Measurements from ENCODE around the gene IFIT2.

The IFIT2 gene

GRCh38 chr10:89344156-89344555 is 42.3 kb downstream of the IFIT2 start:
- Histone ChIP-seq H3F3A (ENCODE audit: insufficient read depth, low read length) (no peaks in the 10 kb centered on the region), H4K20me1 (ENCODE audit: insufficient read depth, low read length) (no peaks in the 10 kb centered on the region), H3K4me2 (ENCODE audit: low read depth, low read length) (no peak overlapping the region), H3K9ac (ENCODE audit: low read length) (no peak overlapping the region), H3K9me3 (replicated peaks; ENCODE audit: insufficient read depth, low read length) (no peaks in the 10 kb centered on the region), H3K4me3 (ENCODE audit: low read length) (no peak overlapping the region), H2AFZ (ENCODE audit: low read length) (no peak overlapping the region), H3K27ac (ENCODE audit: low read length) (no peak overlapping the region), H3K79me2 (ENCODE audit: low read length) (no peaks in the 10 kb centered on the region), H3K9me2 (replicated peaks; ENCODE audit: insufficient read depth, low read length) (no peaks in the 10 kb centered on the region), H3K4me1 (ENCODE audit: low read length) (no peaks in the 10 kb centered on the region), H3K27me3 (replicated peaks; ENCODE audit: insufficient read depth, low read length) (no peaks in the 10 kb centered on the region), H3K36me3 (replicated peaks; ENCODE audit: insufficient read depth, low read length) (no peaks in the 10 kb centered on the region)
- no peak for DNase-seq
- TF ChIP-seq EZH2 (optimal IDR thresholded peaks at IDR 0.05; ENCODE audit: low read depth, low read length), result no peak
- TF ChIP-seq EZH2phosphoT487 (IDR thresholded peaks at IDR 0.05; ENCODE audit: low read length), result no peak
- no peak for TF ChIP-seq CTCF (IDR thresholded peaks at IDR 0.05; ENCODE audit: low read length)

- Histone ChIP-seq H3K9ac (ENCODE audit: low read length) (no peak overlapping the region), H3K79me2 (ENCODE audit: low read length) (no peaks in the 10 kb centered on the region), H3F3A (ENCODE audit: insufficient read depth, low read length) (peaks cover 2% of the 10 kb centered on the region), H4K20me1 (ENCODE audit: insufficient read depth, low read length) (no peaks in the 10 kb centered on the region), H3K27me3 (replicated peaks; ENCODE audit: insufficient read depth, low read length) (no peaks in the 10 kb centered on the region), H3K4me2 (ENCODE audit: low read depth, low read length) (no peak overlapping the region), H2AFZ (ENCODE audit: low read length) (no peak overlapping the region), H3K4me1 (ENCODE audit: low read length) (peaks cover 2% of the 10 kb centered on the region; the same call in 1 of the 2 replicates), H3K4me3 (ENCODE audit: low read length) (no peak overlapping the region), H3K27ac (ENCODE audit: low read length) (no peak overlapping the region), H3K9me2 (replicated peaks; ENCODE audit: insufficient read depth, low read length) (no peaks in the 10 kb centered on the region), H3K9me3 (replicated peaks; ENCODE audit: insufficient read depth, low read length) (no peaks in the 10 kb centered on the region), H3K36me3 (replicated peaks; ENCODE audit: insufficient read depth, low read length) (no peaks in the 10 kb centered on the region)
- no peak for TF ChIP-seq CTCF (IDR thresholded peaks at IDR 0.05; ENCODE audit: low read length)
- TF ChIP-seq EZH2 (optimal IDR thresholded peaks at IDR 0.05; ENCODE audit: low read depth, low read length), result no peak
- TF ChIP-seq EZH2phosphoT487 (IDR thresholded peaks at IDR 0.05; ENCODE audit: low read length), result no peak
- no peak for DNase-seq
These were observed 43.6 kb downstream of the IFIT2 start for GRCh38 chr10:89345367-89346000.

DNA sequence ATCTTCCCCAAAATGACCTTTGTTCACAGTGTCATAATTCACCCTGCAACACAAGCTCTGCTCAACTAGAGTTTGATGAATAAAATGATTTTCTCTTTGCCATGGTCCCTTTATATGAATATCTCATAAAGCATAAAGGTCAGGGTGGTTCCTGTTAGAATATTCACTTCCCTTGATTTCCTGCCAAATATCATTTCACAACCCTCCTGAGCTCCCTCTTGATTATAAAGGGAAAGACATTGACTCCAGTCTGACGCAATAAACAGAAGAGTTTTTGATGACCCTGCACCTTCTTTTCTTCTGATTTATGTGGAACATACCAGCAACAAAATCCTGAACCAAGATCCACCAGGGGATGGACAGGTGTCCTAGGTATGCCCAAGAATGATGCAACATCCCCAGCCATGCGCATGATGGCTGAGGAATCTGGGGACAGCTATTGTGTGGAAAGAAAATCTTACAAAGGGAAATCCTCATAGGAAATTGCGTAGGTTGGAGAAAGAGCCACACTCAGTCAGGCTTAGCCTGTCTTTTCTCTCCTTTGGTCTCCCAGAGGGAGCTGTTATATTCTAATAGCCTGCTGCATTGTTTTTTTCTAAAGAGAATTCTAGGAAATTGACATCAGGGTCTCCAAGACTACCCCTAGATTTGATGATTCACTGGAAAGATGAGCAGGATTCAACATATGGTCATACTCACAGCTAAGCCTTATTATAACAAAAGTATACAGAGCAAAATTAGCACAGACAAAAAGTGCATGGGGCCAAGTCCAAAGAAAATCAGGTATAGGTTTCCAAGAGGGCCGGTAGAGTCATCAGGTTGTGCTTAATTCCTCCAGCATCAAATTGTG is 44.8 kb downstream of the IFIT2 start:
- no peaks in the 10 kb centered on the region for H3K9me3 ChIP-seq (replicated peaks; ENCODE audit: insufficient read depth, low read length)
- no peaks in the 10 kb centered on the region for H3K79me2 ChIP-seq (ENCODE audit: low read length)
- TF ChIP-seq CTCF (IDR thresholded peaks at IDR 0.05; ENCODE audit: low read length) (no peak), EZH2phosphoT487 (IDR thresholded peaks at IDR 0.05; ENCODE audit: low read length) (no peak), EZH2 (optimal IDR thresholded peaks at IDR 0.05; ENCODE audit: low read depth, low read length) (no peak)
- H3K36me3 ChIP-seq (replicated peaks; ENCODE audit: insufficient read depth, low read length), result no peaks in the 10 kb centered on the region
- no peaks in the 10 kb centered on the region for H4K20me1 ChIP-seq (ENCODE audit: insufficient read depth, low read length)
- no peak overlapping the region for H3K4me3 ChIP-seq (ENCODE audit: low read length)
- H2AFZ ChIP-seq (ENCODE audit: low read length), result no peak overlapping the region
- no peaks in the 10 kb centered on the region for H3K9me2 ChIP-seq (replicated peaks; ENCODE audit: insufficient read depth, low read length)
- no peak for DNase-seq
- H3K27me3 ChIP-seq (replicated peaks; ENCODE audit: insufficient read depth, low read length), result no peaks in the 10 kb centered on the region
- no peak overlapping the region for H3K4me2 ChIP-seq (ENCODE audit: low read depth, low read length)
- no peak overlapping the region for H3K27ac ChIP-seq (ENCODE audit: low read length)
- peaks cover 10% of the 10 kb centered on the region for H3K4me1 ChIP-seq (ENCODE audit: low read length)
- no peak overlapping the region for H3K9ac ChIP-seq (ENCODE audit: low read length)
- H3F3A ChIP-seq (ENCODE audit: insufficient read depth, low read length), result peaks cover 14% of the 10 kb centered on the region
